H1 (cell line): ENCODE data around the gene VWA3B. TPM values are rescaled to one million over a fixed set of nuclear protein-coding genes. Genes with fewer than 3 reads are reported as not detected.
"Not testable (repeated sequence)": the region's sequence is repeated elsewhere in the genome, so short reads cannot be mapped to it uniquely, and the experiment has no call there.

ENCODE experiments used
- CTCF ChIA-PET: fragments of 300-600 bp; sonication (Branson Sonifier 250); formaldehyde crosslinking; loops from one replicate; lab custom pipeline; 2021; ENCODE audit not compliant: partially characterized antibody; lab: Charles Lee
- POLR2A ChIA-PET: fragments of 300-600 bp; sonication (Branson Sonifier 250); formaldehyde crosslinking; loops from one replicate; lab custom pipeline; 2021; ENCODE audit warnings: inconsistent platforms; ENCODE audit not compliant: partially characterized antibody; lab: Charles Lee
- DNase-seq, 2 experiments: peaks; one replicate each; pipeline versions ENCODE4 v3.0.0 to v3.0.0-alpha.2; 2010 to 2022; ENCODE audit warnings: low spot score in 2 of 2, low read depth in 1 of 2, mixed read lengths in 1 of 2
- FAIRE-seq: peaks from 2 replicates; lab custom pipeline; 2011; peaks lifted over from hg19 to GRCh38; lab: Jason Lieb, UNC
- H2AFZ ChIP-seq: 2 replicates; pipeline ENCODE4 v1.8.1; 2012; ENCODE audit warnings: low read length, inconsistent platforms
- H2AK5ac ChIP-seq: 2 replicates; pipeline ENCODE4 v1.6.1; 2013; ENCODE audit warnings: low read depth, low read length
- H2BK120ac ChIP-seq: replicated peaks from 2 replicates; pipeline ENCODE3; 2013; ENCODE audit warnings: low read depth, low read length, inconsistent platforms
- H2BK12ac ChIP-seq: 2 replicates; pipeline ENCODE4 v1.6.1; 2013; ENCODE audit warnings: low read depth, low read length
- H2BK15ac ChIP-seq: 2 replicates; pipeline ENCODE4 v1.6.1; 2013; ENCODE audit warnings: low read length
- H2BK20ac ChIP-seq: 2 replicates; pipeline ENCODE4 v1.6.1; 2013; ENCODE audit warnings: low read length
- H2BK5ac ChIP-seq: 2 replicates; pipeline ENCODE4 v1.6.1; 2013; ENCODE audit warnings: low read depth, low read length
- H3K14ac ChIP-seq: 2 replicates; pipeline ENCODE4 v1.6.1; 2013; ENCODE audit warnings: inconsistent platforms; ENCODE audit not compliant: insufficient read length
- H3K18ac ChIP-seq: 2 replicates; pipeline ENCODE4 v1.6.1; 2013; ENCODE audit warnings: low read length; ENCODE audit errors: extremely low read depth
- H3K23ac ChIP-seq: 2 replicates; pipeline ENCODE4 v1.6.1; 2013; ENCODE audit warnings: inconsistent platforms; ENCODE audit not compliant: insufficient read length
- H3K23me2 ChIP-seq: 2 replicates; pipeline ENCODE4 v1.6.1; 2013; ENCODE audit warnings: low read depth, low read length
- H3K27ac ChIP-seq: 2 replicates; pipeline ENCODE4 v1.6.1; 2011; ENCODE audit warnings: low read depth, low read length, inconsistent platforms
- H3K27me3 ChIP-seq, 4 experiments: replicated peaks in 1 of 4; 1 replicate in 1 of 4; 2 replicates in 3 of 4; pipeline versions ENCODE4 v1.6.1 to v1.8.1; 2011 to 2013; ENCODE audit warnings: low read length in 3 of 4, mild to moderate bottlenecking in 3 of 4, inconsistent platforms in 2 of 4, mixed read lengths in 2 of 4, moderate library complexity in 1 of 4; ENCODE audit not compliant: control insufficient read depth in 3 of 4, insufficient read depth in 3 of 4; ENCODE audit errors: extremely low read depth in 1 of 4
- H3K36me3 ChIP-seq, 4 experiments: 2 replicates each; pipeline versions ENCODE4 v1.6.1 to v1.8.1; 2011 to 2013; ENCODE audit warnings: mild to moderate bottlenecking in 4 of 4, low read length in 3 of 4, moderate library complexity in 2 of 4, control low read depth in 1 of 4, inconsistent platforms in 1 of 4; ENCODE audit not compliant: insufficient read depth in 4 of 4, control insufficient read depth in 2 of 4
- H3K4ac ChIP-seq: replicated peaks from 2 replicates; pipeline ENCODE3; 2013; ENCODE audit warnings: low read length, low read depth, mixed read lengths, inconsistent platforms; ENCODE audit not compliant: insufficient read length
- H3K4me1 ChIP-seq, 4 experiments: replicated peaks in 1 of 4; 1 replicate in 1 of 4; 2 replicates in 3 of 4; pipeline versions ENCODE4 v1.6.1 to v1.8.1; 2011 to 2013; ENCODE audit warnings: low read length in 3 of 4, inconsistent platforms in 2 of 4, mixed read lengths in 1 of 4; ENCODE audit not compliant: insufficient read depth in 4 of 4, control insufficient read depth in 3 of 4
- H3K4me2 ChIP-seq, 2 experiments: 2 replicates each; pipeline versions ENCODE4 v1.6.1 to v1.8.1; 2011 to 2013; ENCODE audit warnings: low read depth in 2 of 2, low read length in 2 of 2, control low read depth in 1 of 2, inconsistent platforms in 1 of 2, mild to moderate bottlenecking in 1 of 2; ENCODE audit not compliant: insufficient read depth in 1 of 2
- H3K4me3 ChIP-seq, 4 experiments: fragments of 200-600, 300-600 bp in 1 of 4; sonication (generic), shearing (Covaris generic), sonication (Bioruptor Twin) in 1 of 4; 2 replicates each; pipeline versions ENCODE4 v1.5.1 to v1.8.1; 2011 to 2016; ENCODE audit warnings: low read length in 4 of 4, low read depth in 3 of 4, control low read depth in 2 of 4, inconsistent platforms in 2 of 4, mild to moderate bottlenecking in 2 of 4, mixed read lengths in 1 of 4, moderate library complexity in 1 of 4; ENCODE audit not compliant: insufficient read depth in 2 of 4; ENCODE audit errors: extremely low read depth in 1 of 4
- H3K56ac ChIP-seq: replicated peaks from 2 replicates; pipeline ENCODE3; 2013; ENCODE audit warnings: low read depth, mild to moderate bottlenecking, mixed read lengths, low read length, inconsistent platforms; ENCODE audit not compliant: insufficient read length
- H3K79me1 ChIP-seq: 2 replicates; pipeline ENCODE4 v1.6.1; 2013; ENCODE audit warnings: low read depth, low read length, control low read depth
- H3K79me2 ChIP-seq, 2 experiments: 2 replicates each; pipeline versions ENCODE4 v1.6.1 to v1.8.1; 2012 to 2013; ENCODE audit warnings: low read length in 2 of 2, mild to moderate bottlenecking in 2 of 2, inconsistent platforms in 1 of 2; ENCODE audit not compliant: insufficient read depth in 2 of 2, control insufficient read depth in 1 of 2
- H3K9ac ChIP-seq, 4 experiments: replicated peaks in 1 of 4; 1 replicate in 1 of 4; 2 replicates in 3 of 4; pipeline versions ENCODE4 v1.6.1 to v1.8.1; 2011 to 2013; ENCODE audit warnings: low read depth in 3 of 4, low read length in 3 of 4, control low read depth in 2 of 4, mild to moderate bottlenecking in 2 of 4, moderate library complexity in 2 of 4, inconsistent platforms in 1 of 4; ENCODE audit errors: extremely low read depth in 1 of 4
- H3K9me3 ChIP-seq, 2 experiments: 2 replicates each; pipeline versions ENCODE4 v1.6.1 to v1.8.1; 2012 to 2013; ENCODE audit warnings: mild to moderate bottlenecking in 2 of 2, moderate library complexity in 2 of 2, control low read depth in 1 of 2, inconsistent platforms in 1 of 2, low read depth in 1 of 2, low read length in 1 of 2, mixed read lengths in 1 of 2; ENCODE audit not compliant: insufficient read depth in 2 of 2
- H4K20me1 ChIP-seq, 2 experiments: replicated peaks in 1 of 2; 2 replicates each; pipeline versions ENCODE3 to v1.8.1; 2011 to 2013; ENCODE audit warnings: inconsistent platforms in 2 of 2, low read length in 2 of 2, mild to moderate bottlenecking in 1 of 2; ENCODE audit not compliant: insufficient read depth in 2 of 2, control insufficient read depth in 1 of 2
- H4K5ac ChIP-seq: 2 replicates; pipeline ENCODE4 v1.6.1; 2013; ENCODE audit warnings: low read length, low read depth, mixed read lengths, inconsistent platforms; ENCODE audit not compliant: insufficient read length
- H4K8ac ChIP-seq: 2 replicates; pipeline ENCODE4 v1.8.0; 2013; ENCODE audit warnings: mild to moderate bottlenecking, moderate library complexity, low read length, inconsistent platforms; ENCODE audit not compliant: insufficient read depth; ENCODE audit errors: extremely low read depth
- H4K91ac ChIP-seq: replicated peaks from 2 replicates; pipeline ENCODE3; 2013; ENCODE audit warnings: low read length, mixed read lengths, inconsistent platforms; ENCODE audit not compliant: insufficient read length
- polyA plus RNA-seq, 7 experiments: library from polyadenylated mRNA; depleted of rRNA in 3 of 7; stranded (reverse) in 5 of 7; unstranded in 2 of 7; fragments of >200 nt in 5 of 7; fragments of 200-250 nt in 2 of 7; gene quantifications; 1 replicate in 5 of 7; 2 replicates in 1 of 7; 4 replicates in 1 of 7; pipeline versions ENCODE4 v1.2.1 to v1.2.3, GENCODE V29; 2011 to 2013; ENCODE audit warnings: missing spikeins in 2 of 7, mixed read lengths in 2 of 7
- total RNA-seq: library from RNA; stranded (reverse); fragmentation: NEBNext Ultra II Directional; extraction: Animal tissue kit (Norgen Biotek cat#: 25700); gene quantifications from 2 replicates; pipeline ENCODE4 v1.2.1, GENCODE V29; 2021

Gene VWA3B
- total and polyA plus RNA-seq, 2 of the 8 experiments (the other 6 are each of a cell fraction or from before 2014, with no cell fraction given), result not detected

DNA sequence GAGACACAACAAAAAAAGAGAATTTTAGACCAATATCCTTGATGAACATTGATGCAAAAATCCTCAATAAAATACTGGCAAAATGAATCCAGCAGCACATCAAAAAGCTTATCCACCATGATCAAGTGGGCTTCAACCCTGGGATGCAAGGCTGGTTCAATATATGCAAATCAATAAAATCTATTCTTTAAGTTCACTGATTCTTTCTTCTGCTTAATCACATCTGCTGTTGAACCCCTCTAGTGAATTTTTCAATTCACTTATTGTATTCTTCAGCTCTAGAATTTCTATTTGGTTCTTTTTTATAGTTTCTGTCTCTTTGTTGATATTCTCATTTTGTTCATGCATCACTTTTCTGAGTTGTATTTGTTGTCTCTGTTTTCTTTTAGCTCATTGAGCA, 181.3 kb downstream of the VWA3B start:
- POLR2A ChIA-PET, H4K5ac ChIP-seq, H3K36me3 ChIP-seq, H3K18ac ChIP-seq, DNase-seq, H3K4me1 ChIP-seq, H3K27me3 ChIP-seq, H2AK5ac ChIP-seq, H3K23me2 ChIP-seq, H3K9me3 ChIP-seq, H4K8ac ChIP-seq, H3K4ac ChIP-seq, H2BK20ac ChIP-seq, H3K79me2 ChIP-seq, H2AFZ ChIP-seq, H4K91ac ChIP-seq, H4K20me1 ChIP-seq, H2BK15ac ChIP-seq, H3K23ac ChIP-seq, H2BK5ac ChIP-seq, H2BK120ac ChIP-seq, H3K4me3 ChIP-seq, H3K56ac ChIP-seq, H2BK12ac ChIP-seq, H3K9ac ChIP-seq, H3K4me2 ChIP-seq, FAIRE-seq, H3K27ac ChIP-seq, H3K79me1 ChIP-seq, H3K14ac ChIP-seq: not testable (repeated sequence)
- CTCF ChIA-PET, result interaction anchor here (0.6 to 3.5 kb wide), 23 partner anchors 11 to 528 kb away, joined by 3 to 25 read pairs (median 5); no protein-coding TSS in a partner anchor
